Activated CD4-positive, CD25-positive, alpha-beta regulatory T cell treated with anti-CD3 and anti-CD28 coated beads, Interleukin-2, amount 50 U/mL, for 24 hours (primary cell): ENCODE results near the gene GINS1.

Experiments used
- ATAC-seq, 2 donors: fragments of 150-1000 bp; cut with Tn5 transposase; one replicate each; pipeline ENCODE4 v1.10.0; 2021; ENCODE audit warnings: mild to moderate bottlenecking in 1 of 2, moderate library complexity in 1 of 2

GINS1 gene

DNA sequence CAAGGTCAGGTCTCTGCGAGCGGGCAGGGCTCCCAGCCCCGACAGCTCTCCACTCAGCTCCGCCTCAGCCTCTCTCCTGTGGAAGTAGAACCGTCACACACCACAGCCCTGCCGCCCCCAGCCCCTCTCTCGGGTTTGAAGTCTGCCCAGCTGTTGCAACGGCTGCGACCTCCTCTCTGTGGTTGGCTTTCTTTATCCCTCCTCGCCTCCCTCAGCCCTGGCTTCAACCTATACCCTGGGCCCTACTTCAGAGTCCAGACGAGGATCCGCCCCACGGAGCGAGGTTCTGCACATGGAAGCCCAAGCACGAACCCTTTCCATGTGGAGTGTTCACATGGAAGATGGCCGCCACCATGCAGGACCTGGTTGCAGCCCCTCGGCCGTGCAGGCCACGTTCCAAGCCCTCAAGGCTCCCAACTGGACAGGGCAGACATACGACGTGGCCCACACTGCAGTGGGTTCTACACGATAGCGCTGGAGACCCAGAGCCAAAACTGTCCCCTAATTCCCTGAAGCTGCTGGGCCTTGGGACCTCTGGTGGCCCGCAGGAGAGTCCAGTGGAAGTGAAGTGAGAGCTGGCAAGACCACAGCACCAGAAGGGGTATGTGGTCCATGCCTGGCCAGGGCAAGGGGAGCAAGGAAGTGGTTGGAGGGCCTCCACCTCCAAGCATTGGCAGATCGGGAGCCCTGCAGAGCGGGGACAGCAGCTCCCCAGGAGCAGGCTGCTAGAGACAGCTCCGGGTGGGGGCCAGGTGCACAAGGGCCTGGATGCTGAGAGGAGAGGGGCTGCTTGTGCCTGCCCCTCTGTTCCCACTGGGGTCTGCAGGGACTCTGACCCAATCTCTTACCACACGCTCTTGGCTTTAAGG is 69.8 kb downstream of the GINS1 start:
- ATAC-seq: no peak

DNA sequence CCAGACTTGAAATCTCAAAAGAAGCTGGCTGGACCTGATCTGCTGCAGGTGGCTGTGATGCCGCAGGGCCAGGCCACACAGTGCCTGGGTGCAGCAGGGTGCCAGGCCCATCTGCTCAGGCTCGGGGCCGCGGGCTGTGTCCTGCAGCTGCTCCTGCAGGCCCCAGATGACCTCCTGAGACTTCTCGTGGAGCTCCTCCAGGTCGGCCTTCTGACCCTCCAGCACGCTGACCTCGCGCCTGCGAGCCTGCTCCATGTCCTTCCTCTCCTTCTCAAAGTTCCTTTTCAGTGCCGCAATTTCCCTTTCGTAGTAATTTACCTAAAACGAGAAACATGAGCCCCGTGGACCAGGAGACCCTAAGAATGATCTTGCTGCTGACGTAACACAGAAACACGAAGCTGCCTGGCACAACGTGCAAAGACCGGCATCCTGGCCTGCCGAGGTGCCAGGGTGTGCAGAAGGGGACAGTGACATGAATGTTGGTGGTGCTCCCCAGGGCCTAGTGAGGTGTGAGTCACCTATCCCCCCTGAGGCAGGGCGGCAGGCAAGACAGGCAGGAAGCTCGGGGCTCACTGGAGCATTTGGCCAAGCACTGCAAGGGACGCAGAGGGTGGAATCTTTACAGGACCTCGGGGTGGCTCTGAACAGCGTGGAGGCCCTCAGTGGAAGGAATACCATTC is 71.6 kb downstream of the GINS1 start:
- ATAC-seq: no peak

GRCh38 chr20:25479638-25480037 is 72.2 kb downstream of the GINS1 start:
- ATAC-seq: no peak

DNA sequence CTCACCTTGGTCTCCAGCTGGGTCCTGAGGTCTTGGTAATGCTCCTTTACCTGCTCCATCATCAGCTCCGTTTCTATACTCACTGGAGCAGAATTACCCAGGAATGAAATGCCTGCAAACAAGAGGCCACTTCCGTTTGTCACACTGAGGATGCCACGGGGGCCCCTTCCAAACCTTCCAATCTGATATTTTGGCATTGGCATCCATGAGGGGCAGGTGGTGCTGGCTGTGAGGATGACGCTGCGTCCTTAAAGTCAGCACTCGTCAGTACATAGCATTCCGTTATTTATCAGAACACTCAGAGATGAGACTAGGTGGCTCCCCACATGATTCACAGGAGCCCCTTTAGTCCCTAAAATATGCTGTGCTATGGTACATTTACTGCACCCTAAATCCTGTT is 72.7 kb downstream of the GINS1 start:
- no peak for ATAC-seq

- ATAC-seq: no peak
Observed at GRCh38 chr20:25480797-25481196, 73.3 kb downstream of the GINS1 start.

GRCh38 chr20:25481235-25481917 is 73.9 kb downstream of the GINS1 start:
- ATAC-seq: no peak

DNA sequence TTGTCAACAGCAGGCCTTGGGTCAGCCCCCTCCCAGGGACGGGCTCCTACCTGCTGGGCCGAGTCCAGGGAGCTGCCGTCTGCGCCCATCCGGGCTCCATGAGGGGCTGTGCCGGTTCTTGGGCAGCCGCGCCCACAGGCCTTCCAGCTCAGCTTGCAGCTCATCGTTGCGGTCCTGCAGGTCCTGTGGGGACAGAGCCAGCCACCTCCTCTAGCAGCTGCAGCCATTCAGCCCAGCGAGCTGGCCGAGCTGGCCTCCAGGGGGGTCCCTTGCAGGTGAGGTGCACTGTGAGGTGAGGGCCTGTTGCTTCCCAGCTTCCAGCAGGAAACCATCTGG is 74.4 kb downstream of the GINS1 start:
- no peak for ATAC-seq

- no peak for ATAC-seq
Observed at GRCh38 chr20:25483431-25484132, 76.1 kb downstream of the GINS1 start.

GRCh38 chr20:25484224-25484846 is 76.9 kb downstream of the GINS1 start:
- no peak for ATAC-seq

DNA sequence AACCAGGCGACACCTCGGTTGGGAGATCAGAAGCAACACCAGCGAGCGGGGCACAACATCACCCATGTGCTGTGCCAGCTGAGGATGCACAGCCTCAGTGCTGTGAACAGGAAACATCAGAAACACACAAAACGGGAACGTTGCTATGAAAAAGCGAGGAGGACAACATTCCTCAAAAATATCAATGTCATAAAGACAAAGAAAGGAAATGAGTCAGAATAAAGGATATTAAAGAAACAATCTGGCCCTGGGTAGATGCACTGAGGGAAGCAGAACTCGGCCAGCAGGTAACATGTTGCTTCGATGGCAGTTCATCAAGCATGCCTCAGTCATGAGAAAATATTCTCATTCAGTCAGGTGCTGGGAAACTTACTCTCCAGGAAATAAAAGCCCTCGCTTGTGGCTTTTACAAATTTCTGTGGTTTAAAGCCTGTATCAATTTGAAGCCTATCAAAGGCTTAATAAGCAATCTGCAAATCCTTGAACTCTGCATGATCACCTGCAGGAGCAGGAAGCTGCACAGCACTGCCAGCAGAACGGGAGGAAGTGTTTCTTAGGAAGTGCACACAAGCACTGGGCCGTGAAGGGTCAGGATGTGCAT is 77.5 kb downstream of the GINS1 start:
- no peak for ATAC-seq

GRCh38 chr20:25485872-25486271 is 78.4 kb downstream of the GINS1 start:
- no peak for ATAC-seq

GRCh38 chr20:25486377-25486776 is 78.9 kb downstream of the GINS1 start:
- ATAC-seq: no peak

DNA sequence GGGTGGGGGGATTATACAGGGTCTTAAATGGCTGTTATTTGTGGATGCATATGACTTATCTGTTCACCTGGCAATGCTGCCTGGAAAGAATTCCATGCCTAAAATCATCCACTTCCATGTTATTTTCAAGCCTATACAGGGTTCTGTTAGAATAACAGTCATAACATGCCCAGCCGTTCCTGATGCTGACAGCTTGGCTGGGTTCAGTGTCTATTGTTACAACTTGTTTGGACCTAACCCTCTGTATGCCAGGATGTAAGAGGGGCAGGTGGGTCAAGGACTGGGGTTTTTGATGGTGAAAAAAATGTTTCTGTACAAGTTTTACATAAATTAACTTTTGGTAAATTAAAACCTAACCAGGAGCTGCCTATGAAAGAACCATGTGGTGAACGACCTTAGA is 79.8 kb downstream of the GINS1 start:
- ATAC-seq: no peak

DNA sequence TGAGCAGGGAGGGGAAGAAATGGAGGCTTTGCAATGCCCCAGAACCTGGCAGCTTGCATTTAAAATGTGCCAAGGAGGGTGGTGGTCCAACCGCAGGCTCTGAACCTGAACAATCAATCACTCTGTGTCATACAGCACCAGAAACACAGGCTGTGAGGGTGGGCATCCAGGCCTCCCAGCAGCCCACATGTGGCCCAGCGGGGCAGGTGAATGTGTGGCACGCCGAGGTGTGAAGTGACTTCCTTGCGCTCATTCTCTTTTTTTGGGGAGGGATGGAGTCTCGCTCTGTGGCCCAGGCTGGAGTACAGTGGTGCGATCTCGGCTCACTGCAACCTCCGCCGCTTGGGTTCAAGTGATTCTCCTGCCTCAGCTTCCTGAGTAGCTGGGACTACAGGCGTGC is 80.5 kb downstream of the GINS1 start:
- ATAC-seq: no peak

DNA sequence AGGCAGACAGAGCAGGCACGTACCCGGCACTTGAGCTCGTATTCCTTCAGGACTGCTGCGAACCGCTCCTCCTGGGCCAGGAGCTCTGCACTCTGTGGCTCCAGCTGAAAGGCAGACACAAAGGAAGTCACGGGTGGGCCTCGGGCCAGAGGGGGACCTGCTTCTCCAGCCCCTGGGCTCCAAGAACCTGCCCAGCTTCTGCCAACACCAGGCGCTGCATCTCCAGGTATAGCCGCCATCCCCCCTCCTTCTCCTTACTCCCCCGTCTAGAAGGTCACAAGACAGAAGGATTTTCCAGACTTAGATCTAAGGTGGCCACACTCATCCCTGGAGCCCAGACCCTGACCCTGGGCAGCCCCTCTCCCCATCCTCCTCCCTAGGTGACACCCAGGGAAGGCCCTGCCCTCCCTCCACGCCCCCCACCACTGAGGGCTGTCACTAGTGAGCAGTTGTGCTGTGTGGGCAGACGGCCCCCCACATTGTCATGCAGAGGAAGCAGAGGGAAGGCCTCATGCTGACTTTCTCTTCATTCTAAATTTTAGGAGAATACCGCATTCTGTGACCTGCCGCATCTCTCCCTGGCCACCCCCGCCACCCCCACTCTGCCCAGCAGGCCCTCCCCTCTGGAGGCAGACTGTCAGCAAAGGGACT is 81.9 kb downstream of the GINS1 start:
- ATAC-seq: no peak

DNA sequence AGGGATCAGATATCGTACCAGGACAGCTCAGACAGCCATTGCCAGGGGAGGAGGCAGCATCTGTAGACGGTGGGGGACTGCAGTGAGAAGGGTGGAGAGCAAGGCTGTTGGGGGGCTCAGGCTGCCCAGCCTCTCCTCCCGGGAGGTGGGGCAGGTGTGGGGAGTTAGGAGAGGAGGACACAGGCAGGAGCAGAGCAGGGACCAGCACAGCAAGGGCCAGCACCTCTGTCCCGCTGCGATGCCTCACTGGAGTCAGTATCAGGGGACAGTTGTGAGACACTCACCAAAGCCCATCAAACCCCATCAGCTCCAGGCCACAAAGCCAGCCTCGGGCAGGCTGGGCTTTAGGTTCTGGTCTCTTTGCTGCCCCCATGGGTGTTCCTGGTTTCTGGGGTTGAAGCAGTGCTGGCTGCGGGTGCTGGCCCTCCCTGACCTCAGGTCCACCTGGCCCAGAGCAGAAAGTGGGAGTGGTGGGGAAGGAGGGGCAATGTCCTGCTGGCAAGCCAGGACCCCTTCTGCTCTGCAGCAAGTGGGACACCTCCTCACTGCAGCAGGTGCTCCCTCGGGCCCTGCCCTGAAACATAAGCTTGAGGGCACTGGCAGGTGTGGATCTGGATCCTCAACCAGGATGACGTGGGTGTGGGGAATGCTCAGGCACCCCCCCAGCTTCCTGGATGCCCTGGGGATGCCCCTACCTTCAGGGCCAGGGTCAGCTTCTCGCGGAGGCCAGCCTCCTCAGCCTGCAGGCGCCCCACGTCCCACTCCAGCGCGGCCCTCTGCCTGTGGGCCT is 83.4 kb downstream of the GINS1 start:
- ATAC-seq: no peak

- no peak for ATAC-seq
Observed at GRCh38 chr20:25491446-25492038, 84.1 kb downstream of the GINS1 start.

DNA sequence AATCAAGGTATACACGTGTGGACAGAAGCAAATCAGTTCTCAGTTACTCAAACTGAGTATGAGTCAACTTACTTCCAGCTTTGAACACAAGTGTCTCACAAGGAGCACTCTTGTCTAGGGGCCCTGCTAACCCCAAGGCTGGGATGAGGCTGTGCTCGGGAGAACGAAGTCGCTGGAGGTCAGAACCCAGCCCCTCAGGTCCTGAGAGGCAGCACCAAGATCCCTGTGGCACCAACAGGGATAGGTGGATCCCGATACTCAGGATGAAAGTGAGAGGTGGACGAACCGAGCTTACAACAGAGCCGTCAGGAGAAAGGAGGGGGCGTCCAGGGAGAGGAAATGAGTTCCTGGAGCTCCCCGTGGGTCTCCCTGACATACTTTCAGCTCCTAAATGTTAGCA is 85.7 kb downstream of the GINS1 start:
- ATAC-seq: no peak

DNA sequence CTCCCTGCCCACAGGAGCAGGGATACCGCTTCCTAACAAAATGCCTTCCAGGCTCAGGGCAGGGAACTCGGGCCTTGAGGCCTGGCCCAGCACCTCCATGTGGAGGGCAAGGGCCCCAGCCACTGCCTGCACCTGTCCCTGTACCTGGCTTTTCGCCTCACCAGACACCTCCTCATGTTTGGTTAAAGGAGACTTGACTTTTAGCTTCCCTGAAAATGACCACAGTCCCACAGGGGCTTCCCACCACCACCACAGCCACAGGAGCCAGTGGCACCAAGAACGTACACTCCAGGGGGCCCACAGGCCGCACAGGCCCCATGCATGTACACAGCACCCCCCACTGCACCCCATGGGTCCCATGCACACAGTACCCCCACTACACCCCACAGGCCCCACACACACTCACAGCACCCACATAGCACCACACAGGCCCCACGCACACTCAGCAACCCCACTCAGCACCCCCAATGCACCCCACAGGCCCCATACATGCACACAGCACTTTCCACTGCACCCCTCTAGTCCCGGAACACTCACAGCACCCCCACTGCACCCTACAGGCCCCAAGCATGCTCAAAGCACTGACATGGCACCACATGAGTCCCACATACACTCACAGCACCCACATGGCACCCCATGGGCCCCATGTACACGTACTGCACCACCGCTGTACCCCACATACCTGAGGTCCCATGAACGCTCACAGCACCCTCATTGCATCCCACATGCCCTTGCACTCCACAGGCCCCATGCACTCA is 86.5 kb downstream of the GINS1 start:
- ATAC-seq: no peak
